A549 (cell line): ENCODE results near the gene PBXIP1. TPM values are rescaled to one million over a fixed set of nuclear protein-coding genes. Genes with fewer than 3 reads are reported as not detected.

Source experiments
- ATAC-seq, 2 experiments: fragments of 200-7000 bp in 1 of 2; fragments of >200 bp in 1 of 2; cut with Nextera tagmentation in 1 of 2; cut with Tn5 transposase in 1 of 2; 3 replicates each; pipeline versions ENCODE4 v1.8.0 to v1.9.1; 2018 to 2020; ENCODE audit warnings: mild to moderate bottlenecking in 1 of 2, moderate library complexity in 1 of 2
- CTCF ChIA-PET: fragments of 300-600 bp; sonication (Branson Sonifier 250); formaldehyde crosslinking; extraction: SDS; loops from one replicate; lab custom pipeline; 2021; ENCODE audit warnings: antibody characterized with exemption, inconsistent platforms; lab: Yijun Ruan, JAX
- POLR2A ChIA-PET: fragments of 350-600 bp; formaldehyde crosslinking; extraction: SDS; loops from one replicate; lab custom pipeline; 2021; ENCODE audit warnings: antibody characterized with exemption, inconsistent platforms; lab: Yijun Ruan, JAX
- DNase-seq, 2 experiments: peaks; one replicate each; pipeline versions ENCODE4 v3.0.0 to v3.0.0-alpha.2; 2011 to 2016; ENCODE audit warnings: low read depth in 1 of 2, low spot score in 1 of 2
- FAIRE-seq: peaks from 2 replicates; lab custom pipeline; 2011; peaks lifted over from hg19 to GRCh38; lab: Jason Lieb, UNC
- H3K27ac ChIP-seq, 2 experiments: fragments of >200 bp; sonication (Bioruptor Twin); formaldehyde crosslinking; 3 replicates each; pipeline ENCODE4 v1.5.1; 2016 to 2017
- H3K4me1 ChIP-seq: fragments of >200 bp; sonication (Bioruptor Twin); formaldehyde crosslinking; 3 replicates; pipeline ENCODE4 v1.6.1; 2016
- H3K4me2 ChIP-seq: fragments of >200 bp; sonication (Bioruptor Twin); formaldehyde crosslinking; 3 replicates; pipeline ENCODE4 v1.6.1; 2016
- H3K4me3 ChIP-seq: fragments of >200 bp; sonication (Bioruptor Twin); formaldehyde crosslinking; 3 replicates; pipeline ENCODE4 v1.5.1; 2016
- H3K9me3 ChIP-seq: fragments of >200 bp; sonication (Bioruptor Twin); formaldehyde crosslinking; 3 replicates; pipeline ENCODE4 v1.6.1; 2016
- BCL3 ChIP-seq: fragments of >200 bp; sonication (Bioruptor Twin); formaldehyde crosslinking; IDR thresholded peaks from 3 replicates; pipeline ENCODE4 v1.6.1; 2016
- BHLHE40 ChIP-seq: IDR thresholded peaks from 2 replicates; pipeline ENCODE4 v1.6.1; 2012; ENCODE audit warnings: low read depth, low read length, inconsistent platforms
- CEBPB ChIP-seq, 2 experiments: fragments of >200 bp in 1 of 2; sonication (Bioruptor Twin) in 1 of 2; formaldehyde crosslinking in 1 of 2; IDR thresholded peaks; 2 replicates each; pipeline ENCODE4 v1.6.1; 2012 to 2016
- CTCF ChIP-seq: fragments of >200 bp; sonication (Bioruptor Twin); formaldehyde crosslinking; IDR thresholded peaks from 3 replicates; pipeline ENCODE4 v1.5.1; 2016
- HOXB5 ChIP-seq: fragments of 250-450 bp; sonication (Bioruptor Pico); IDR thresholded peaks from 2 replicates; pipeline ENCODE4 v1.5.0; 2020; ENCODE audit warnings: mild to moderate bottlenecking, moderate library complexity
- KDM5A ChIP-seq: fragments of 200-600 bp; sonication (generic); IDR thresholded peaks from 2 replicates; pipeline ENCODE4 v1.6.1; 2016; ENCODE audit warnings: antibody characterized with exemption, mild to moderate bottlenecking
- MAX ChIP-seq: IDR thresholded peaks from 2 replicates; pipeline ENCODE4 v1.6.1; 2012
- POLR2A ChIP-seq: IDR thresholded peaks from 2 replicates; pipeline ENCODE4 v1.6.1; 2012; ENCODE audit warnings: mild to moderate bottlenecking, low read length
- TFCP2L1 ChIP-seq: fragments of 250-450 bp; sonication (Bioruptor Pico); IDR thresholded peaks from 2 replicates; pipeline ENCODE4 v1.5.0; 2021; ENCODE audit warnings: mild to moderate bottlenecking
- TP53 ChIP-seq: fragments of 250-450 bp; sonication (Bioruptor Pico); IDR thresholded peaks from 2 replicates; pipeline ENCODE4 v1.5.0; 2021; ENCODE audit warnings: mild to moderate bottlenecking, moderate library complexity
- USF2 ChIP-seq: fragments of 450-650 bp; IDR thresholded peaks from 2 replicates; pipeline ENCODE4 v1.6.1; 2014; ENCODE audit warnings: antibody characterized with exemption
- WGBS: methylation state at CpG from one replicate; pipeline ENCODE4 v1.1.6; 2017; ENCODE audit errors: missing lambda C conversion rate; 5-methylcytosine and 5-hydroxymethylcytosine counted together
- polyA plus RNA-seq, 4 experiments: library from polyadenylated mRNA; depleted of rRNA in 3 of 4; stranded (reverse); fragments of >200 nt; fragmentation: RNase III in 1 of 4; extraction: RNeasy Plus Mini Kit Qiagen cat#74134 plus additional on column Dnase treatment in 1 of 4; gene quantifications; 2 replicates in 3 of 4; 3 replicates in 1 of 4; pipeline ENCODE4 v1.2.3, GENCODE V29; 2011 to 2017

PBXIP1 gene
- polyA plus RNA-seq, 2 of the 4 experiments (the other 2 are of a cell fraction) = 15.0 to 20.8 TPM

GRCh38 chr1:155000726-155001424 lies 45.0 kb upstream of the PBXIP1 start (continued):
- TF ChIP-seq CEBPB (IDR thresholded peaks at IDR 0.05) = peak in 1 of 2 experiments; percentile 27; a peak in 1 of 4 replicates
- peak; percentile 57; the same call in 1 of the 2 replicates for TF ChIP-seq HOXB5

- FAIRE-seq (no peak), DNase-seq (peak in 1 of 2 experiments; percentile 55), ATAC-seq (peak in 1 of 2 experiments; percentile 0; a peak in 3 of 6 replicates)
- peak overlapping the region; percentile 99 for H3K4me2 ChIP-seq
- peak overlapping the region; percentile 80 for H3K4me3 ChIP-seq
- H3K4me1 ChIP-seq = peaks cover 36% of the 10 kb centered on the region
- TF ChIP-seq TP53 = no peak
- no peak for TF ChIP-seq CTCF
- no peak for TF ChIP-seq BHLHE40
- TF ChIP-seq BCL3 = no peak
- TF ChIP-seq KDM5A = no peak
- 0 out of 2 replicates have a peak, but pooled peaks have one; percentile 11 for TF ChIP-seq POLR2A
- no peak for TF ChIP-seq USF2
- peak overlapping the region; percentile 98 to 100 for H3K27ac ChIP-seq
- WGBS = 0% methylated on average over 9 of the region's 13 CpGs
- POLR2A ChIA-PET = interaction anchor here (1.8 to 4.8 kb wide), 4 partner anchors 17 to 30 kb away, joined by 7 to 52 read pairs (median 12); partner anchors contain the start of genes CKS1B, FLAD1 and SHC1
- CTCF ChIA-PET = interaction anchor here (0.5 kb wide), 1 partner anchor 89 kb away, joined by 3 read pairs; no protein-coding TSS in a partner anchor
- no peaks in the 10 kb centered on the region for H3K9me3 ChIP-seq
These were observed 44.5 kb upstream of the PBXIP1 start for GRCh38 chr1:155000411-155000725.

GRCh38 chr1:154999571-155000410 lies 43.9 kb upstream of the PBXIP1 start:
- Histone ChIP-seq H3K9me3 (no peaks in the 10 kb centered on the region), H3K4me2 (peak overlapping the region; percentile 99), H3K4me3 (peak overlapping the region; percentile 80), H3K4me1 (peaks cover 32% of the 10 kb centered on the region), H3K27ac (peak overlapping the region; percentile 98 to 100)
- FAIRE-seq (no peak), DNase-seq (peak in 1 of 2 experiments; percentile 50), ATAC-seq (no peak)
- TF ChIP-seq BCL3 (no peak), MAX (peak; percentile 75), TFCP2L1 (CRISPR knock-in tag) (no peak)
- WGBS = 31% methylated on average over 41 of the region's 50 CpGs
- POLR2A ChIA-PET = interaction anchor here (1.8 to 4.8 kb wide), 4 partner anchors 16 to 29 kb away, joined by 7 to 52 read pairs (median 12); partner anchors contain the start of genes CKS1B, FLAD1 and SHC1
- CTCF ChIA-PET = interaction anchor here (0.5 to 1.5 kb wide), 4 partner anchors 85 to 469 kb away, joined by 3 to 4 read pairs (median 3); no protein-coding TSS in a partner anchor
